IPS-NIHi11 (cell line): ENCODE data around the gene GFRA3.

Source experiments
- DNase-seq: peaks from one replicate; pipeline ENCODE4 v3.0.0; 2012; ENCODE audit warnings: mixed read lengths, low spot score

Gene GFRA3

DNA sequence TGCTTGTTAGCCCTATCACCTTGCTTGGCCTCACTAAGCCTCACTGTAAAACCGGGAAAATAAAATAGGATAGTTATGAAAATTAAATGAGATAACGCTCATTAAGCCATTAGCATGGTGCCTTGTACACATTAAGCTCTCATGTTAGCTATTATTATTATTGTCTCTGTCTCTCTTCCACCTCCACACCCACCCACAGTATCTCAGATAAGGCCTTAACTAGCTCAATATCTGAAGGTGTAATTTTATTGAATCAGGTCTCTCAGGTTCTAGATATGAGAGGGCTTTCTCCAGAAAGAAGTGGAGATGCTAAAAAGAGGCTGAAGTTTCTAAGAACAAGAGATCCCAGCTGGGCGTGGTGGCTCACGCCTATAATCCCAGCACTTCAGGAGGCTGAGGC, 27.6 kb downstream of the GFRA3 start:
- no peak for DNase-seq

DNA sequence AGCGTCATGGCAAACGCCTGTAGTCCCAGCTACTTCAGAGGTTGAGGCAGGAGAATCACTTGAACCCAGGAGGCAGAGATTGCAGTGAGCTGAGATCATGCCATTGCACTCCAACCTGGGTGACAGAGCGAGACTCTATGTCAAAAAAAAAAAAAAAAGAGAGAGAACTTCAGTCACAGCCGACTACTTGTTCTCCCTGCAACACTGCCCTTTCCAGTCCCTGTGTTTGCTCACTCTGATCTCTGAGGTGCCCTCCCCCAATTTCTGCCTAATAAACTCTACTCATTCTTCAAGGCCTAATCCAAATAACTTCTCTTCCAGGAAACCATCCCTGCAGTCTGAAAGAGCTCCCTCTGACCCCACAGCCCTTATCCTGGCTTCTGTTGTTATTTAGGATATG, 28.1 kb downstream of the GFRA3 start:
- DNase-seq: no peak

DNA sequence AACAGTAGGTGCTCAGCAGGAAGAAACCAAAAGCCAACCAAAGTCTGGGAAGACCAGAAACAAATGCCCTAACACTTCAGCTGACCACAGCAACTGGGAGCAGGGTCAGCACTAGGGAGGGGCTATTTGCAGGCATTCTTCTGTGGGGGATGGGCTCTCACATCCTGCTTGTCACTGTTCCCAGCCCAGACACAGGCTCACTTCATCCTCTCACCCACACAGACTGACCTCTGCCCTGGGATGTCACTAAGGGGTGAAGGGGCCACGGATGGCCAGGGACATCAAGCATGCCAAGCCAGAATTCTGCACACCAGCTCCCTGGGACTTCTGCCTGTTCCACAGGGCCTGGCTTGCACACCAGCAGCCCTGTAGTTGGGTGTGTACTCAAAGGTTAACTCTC, 28.7 kb downstream of the GFRA3 start:
- DNase-seq: peak; percentile 81

DNA sequence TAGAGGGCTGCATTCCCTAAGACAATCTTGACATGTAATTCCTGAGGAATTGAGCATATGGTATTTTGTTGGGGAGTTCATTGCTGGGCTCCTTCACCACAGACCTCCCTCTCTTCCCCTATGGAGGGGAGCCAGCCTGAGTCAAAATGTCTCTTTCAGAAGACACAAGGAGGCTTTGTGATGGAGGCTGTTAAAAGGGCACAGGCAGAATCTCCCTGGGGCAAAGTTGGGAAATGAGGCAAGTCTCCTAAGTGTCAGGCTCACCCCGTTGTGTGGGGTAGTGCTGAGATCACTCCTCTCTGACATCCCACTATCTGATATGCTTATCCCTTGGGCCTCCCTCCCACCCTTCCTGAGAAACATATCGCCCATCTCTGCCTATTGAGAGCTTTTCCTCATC, 30.6 kb downstream of the GFRA3 start:
- no peak for DNase-seq

DNA sequence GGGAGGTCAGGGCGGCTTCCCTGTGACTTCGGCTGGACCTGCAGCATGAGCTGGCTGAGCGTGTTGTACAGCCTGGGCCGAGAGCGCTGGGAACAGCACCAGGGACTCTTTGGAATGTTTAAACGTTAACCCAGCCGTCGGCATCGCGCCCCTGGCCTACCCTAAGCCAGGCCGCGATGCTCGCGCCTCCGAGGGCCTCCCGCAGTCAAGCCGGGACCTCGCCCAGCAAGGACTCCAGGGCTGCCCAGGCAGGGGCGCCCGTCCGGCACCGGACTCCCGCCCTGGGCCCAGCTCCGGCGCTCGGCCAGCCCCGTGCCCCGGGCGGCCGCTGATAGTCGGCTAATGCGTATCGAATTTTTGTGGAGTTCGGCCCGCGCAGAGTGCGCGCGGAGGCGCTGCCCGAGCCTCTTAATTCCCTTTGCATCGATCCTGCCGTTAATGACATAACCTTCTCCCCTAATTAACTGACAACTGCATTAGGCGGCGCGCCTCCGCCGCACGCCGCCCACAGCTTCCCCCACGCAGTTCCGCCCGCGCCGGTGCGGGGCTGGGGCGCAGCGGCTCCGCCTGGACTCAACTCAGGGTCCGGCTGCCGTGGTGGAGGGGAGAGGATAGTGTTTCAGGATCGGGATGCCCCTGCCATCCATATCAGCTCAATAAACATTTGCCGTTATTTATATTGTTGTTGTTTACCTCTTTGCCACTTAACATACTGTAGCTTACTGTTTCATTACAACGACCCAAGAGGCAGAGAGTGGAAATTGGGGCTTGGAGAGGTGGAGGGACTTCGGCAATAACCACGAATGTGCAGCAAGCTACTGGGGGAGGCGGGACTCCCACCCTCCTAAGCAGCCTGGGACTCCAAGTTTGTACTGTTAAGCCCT, 32.5 kb downstream of the GFRA3 start:
- DNase-seq: peak; percentile 79

DNA sequence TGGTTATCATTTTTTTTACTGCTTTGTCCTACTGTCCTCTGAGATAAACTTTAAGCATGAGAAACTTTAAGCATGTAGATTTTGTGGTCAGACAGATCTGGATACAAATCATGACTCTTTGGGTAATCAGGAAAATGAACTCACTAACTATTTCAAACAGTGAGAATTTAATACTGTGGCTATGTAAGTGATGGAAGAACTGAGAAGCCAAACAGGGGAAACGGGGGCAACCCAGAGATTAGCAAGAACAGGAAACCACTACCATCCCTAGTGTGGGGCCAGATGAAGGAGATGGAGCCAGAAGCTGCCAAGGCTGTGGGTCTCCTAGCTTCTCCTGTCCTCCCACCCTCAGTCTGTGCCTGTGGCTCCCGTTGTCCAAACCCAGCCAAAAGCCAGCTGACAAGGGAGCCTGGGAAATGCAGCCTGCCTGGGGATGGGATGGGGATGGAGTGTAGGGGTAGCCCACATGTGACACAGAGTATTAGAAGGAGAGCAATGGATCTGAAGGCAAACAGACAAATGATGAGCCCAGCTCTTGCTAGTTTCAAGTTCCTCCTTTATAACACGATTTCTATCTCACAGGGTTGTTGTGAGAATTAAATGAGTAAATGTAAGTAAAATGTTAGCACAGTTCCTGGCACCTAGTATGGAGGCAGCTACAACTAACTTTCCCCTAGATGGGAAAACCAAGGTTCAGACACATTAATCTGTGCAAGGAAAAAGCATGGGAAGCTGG, 33.6 kb downstream of the GFRA3 start:
- no peak for DNase-seq

DNA sequence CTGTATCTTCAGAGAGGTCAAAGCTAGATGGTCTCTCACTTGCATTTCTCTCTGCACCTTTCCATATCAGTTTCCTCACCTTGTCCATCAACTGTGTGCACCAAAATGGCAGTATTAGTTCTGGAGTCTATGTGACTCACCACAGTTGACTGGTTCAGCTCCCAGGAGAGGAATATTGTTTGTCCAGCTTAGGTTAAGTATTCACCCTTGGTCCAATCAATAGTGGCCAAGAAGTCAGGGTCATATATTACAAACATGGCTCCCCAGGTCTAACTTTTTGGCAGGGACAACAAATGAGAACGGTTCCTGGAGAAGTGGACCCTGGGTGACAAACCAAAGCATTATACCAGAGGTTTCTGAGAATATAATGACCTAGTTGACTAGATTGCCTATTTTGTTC, 36.4 kb downstream of the GFRA3 start:
- no peak for DNase-seq

DNA sequence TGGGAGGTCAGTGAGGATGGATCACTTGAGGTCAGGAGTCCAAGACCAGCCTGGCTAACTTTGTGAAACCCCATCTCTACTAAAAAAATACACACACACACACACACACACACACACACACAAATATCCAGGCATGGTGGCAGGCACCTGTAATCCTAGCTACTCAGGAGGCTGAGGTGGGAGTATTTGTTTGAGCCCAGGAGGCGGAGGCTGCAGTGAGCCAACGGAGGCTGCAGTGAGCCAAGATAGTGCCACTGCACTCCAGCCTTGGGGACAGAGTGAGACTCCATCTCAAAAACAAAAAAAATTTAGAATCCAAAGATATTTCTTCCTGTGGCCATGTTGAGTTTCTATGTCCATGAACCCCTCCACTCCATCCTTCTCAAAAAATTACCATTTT, 39.8 kb downstream of the GFRA3 start:
- no peak for DNase-seq

DNA sequence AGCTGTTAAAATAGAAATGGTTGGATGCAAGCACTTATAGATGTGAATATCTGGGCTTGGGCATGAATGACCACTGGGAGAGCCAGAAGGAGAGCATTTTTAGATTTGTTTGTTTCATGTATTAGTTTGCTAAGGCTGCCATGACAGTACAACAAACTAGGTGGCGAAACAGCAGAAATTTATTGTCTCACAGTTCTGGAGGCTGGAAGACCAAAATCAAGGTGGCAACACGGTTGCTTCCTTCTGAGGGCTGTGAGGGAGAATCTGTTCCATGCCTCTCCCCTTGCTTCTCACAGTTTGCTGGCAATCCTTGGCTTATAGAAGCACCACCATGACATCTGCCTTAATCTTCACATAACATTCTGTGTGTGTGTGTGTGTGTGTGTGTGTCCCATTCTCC, 41.1 kb downstream of the GFRA3 start:
- DNase-seq: no peak

DNA sequence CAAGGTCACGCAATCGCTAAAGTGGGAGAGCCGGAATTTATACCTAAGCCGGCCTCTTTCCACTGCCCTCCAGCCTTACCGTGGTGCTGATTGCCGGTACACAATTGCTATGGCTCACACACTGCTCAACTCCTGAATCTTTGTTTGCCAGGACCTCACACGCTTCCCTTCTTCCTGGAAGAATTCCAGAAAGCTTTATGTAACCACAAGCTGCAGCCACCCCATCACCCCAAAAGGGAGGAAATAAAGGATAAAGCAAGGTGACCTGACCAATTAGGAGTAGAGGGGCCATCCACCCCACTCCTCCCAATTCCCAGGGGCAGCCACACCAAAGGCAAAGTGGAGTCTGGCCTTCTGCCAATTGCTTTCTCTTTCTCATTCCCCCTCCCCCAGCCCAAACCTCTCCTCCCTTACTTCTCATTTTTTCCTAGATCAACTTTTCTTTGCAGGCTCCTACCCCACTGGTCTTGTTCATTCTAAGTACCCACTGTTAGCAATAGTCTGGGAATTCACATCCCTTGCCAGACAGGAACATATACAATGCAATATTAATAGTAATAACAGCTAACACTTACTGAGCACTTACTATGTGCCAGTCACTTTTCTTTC, 43.3 kb downstream of the GFRA3 start:
- no peak for DNase-seq

DNA sequence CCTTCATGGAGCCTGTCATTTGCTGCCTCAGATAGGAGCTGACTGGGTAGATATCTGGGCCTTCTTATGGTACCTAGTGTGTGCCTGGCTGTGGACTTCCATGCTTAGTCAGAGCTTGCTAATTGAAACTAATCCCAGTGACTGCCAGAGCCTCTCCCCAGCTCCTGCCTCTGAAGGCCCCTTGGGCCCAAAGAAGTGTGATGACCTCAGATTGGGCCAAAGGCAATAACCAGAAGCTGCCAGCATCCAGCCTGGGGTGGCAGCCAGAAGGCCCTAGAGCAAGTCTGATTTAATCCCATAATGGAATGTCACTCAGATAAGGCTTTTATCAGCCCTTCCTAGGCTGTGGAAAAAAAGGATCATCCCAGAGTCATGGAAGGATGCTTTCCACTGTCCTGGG, 44.2 kb downstream of the GFRA3 start:
- no peak for DNase-seq

DNA sequence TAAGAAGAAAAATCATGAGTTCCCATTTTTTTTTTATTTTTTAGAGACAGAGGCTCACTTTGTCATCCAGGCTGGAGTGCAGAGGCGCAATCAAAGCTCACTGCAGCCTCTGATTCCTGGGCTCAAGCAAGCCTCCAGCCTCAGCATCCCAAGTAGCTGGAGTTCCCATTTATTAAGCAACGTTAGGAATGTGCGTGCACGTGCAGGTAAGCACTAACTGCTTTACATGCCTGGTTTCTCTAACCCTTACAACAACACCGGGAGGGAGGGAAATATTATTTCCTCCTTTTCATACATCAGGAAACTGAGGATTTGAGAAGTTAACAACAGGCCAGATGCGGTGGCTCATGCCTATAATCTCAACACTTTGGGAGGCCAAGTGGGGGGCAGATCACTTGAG, 45.0 kb downstream of the GFRA3 start:
- no peak for DNase-seq

DNA sequence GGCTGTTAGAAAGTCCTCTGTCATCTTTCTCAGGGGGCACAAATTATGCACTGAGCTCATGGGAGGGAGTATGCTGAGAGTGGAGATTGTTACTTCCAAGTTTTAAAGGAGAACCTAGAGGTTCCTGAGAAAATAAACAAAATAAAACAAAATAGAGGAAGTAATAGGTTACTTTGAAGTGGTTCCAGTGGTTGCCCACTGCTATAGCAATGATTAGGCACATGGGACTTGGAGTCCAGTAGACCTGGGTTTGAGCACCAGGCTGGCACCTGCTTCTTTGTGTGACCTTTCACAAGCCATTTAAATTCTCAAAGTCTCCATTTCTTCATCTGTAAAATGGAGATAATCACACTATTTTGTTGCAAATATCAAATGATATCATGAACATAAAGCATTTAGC, 47.5 kb downstream of the GFRA3 start:
- DNase-seq: no peak

DNA sequence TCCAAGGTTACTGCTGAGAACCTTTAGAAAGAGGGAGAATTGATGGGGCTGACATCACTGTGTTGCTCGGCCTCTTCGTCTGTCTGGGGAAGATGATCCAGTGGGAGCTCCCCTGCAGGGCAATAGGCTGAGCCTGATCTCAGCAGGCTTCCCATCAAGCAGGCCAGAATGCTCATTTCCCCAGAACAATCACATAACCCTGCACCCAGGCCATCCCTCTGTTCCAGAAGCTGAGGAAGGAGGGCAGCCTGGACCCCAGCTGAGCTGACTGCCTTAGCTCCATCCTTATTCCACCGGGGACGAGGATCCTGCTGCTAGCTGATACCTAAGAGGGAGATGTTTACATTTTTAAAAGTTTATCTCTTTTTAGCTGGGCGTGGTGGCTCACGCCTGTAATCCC, 49.7 kb downstream of the GFRA3 start:
- DNase-seq: no peak

DNA sequence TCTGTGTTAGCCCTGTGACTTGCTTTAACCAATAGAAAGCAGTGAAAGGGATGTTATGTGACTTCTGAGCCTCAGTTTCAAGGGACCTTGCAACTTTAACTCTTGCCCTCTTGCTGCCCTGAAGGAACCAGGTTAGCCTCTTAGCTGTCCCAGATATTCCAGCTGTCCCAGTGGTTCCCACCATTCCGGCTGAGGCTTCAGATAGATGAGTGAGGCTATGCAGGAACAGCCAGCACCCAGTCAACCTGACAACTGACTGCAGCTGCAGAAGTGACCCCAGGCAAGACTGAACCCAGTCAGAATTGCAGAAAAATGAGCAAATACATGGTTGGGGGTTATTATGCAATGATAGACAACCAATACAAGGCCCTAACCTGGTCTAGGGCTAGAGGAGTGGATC, 50.9 kb downstream of the GFRA3 start:
- no peak for DNase-seq

DNA sequence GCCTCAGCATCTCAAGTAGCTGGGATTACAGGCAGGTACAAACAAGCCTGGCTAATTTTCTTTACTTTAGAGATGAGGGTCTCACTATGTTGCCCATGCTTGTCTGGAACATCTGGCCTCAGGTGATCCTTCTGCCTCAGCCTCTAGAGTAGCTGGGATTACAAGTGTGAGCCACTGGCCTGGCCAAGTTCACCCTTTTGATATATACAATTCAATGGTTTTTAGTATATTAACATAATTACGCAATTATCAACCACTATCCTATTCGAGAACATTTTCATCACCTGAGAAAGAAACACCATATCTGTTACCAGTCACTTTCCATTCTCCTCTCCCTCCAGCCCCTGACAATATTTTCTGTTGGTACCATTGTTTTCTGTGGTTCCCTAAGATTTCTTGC, 57.6 kb downstream of the GFRA3 start:
- no peak for DNase-seq

DNA sequence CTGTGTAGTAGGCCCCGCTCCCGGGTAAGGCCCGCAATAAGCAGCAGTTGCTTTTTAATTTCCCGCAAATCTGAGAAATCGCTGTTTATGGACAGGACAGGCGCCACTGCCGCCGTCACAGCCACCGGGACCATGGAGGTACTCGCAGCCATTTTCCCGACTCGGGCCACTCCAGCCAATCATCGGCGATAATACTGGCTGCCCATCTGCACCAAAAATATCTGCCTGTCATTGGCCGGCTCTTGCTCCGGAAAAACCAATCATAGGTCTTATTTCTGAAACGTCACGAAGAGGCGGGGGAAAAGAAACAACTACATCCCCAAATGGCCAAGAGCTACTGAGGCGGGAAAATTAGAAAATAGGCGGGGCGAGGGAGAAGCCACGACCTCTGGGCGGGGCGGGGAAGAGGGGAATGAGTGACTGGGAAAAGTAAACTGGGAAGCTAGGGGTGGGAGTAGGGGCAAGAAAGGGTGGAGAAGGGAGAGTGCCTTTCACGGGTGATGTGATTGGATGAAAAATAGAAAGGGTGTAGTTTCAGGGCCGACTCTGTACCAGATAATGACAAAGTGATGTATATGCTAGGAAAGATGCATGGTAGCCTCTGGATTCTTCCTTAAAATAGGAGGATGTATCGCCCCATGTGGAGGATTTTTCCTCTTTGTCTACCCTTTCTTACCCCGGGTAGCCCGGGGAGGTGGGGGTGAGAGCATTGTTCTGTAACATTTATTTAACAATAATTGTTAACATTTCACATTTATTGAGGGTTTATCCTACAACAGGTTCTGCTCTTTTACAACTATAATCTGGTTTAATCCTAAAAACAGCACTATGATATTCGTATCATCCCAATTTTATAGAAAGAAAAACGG, 61.0 kb downstream of the GFRA3 start, which contains the start of gene CDC23:
CDC23 (minus strand) TSS at position 163 of the 869 bp plus-strand sequence; CDS start at position 152, 11 bp downstream.
- DNase-seq: peak; percentile 97

DNA sequence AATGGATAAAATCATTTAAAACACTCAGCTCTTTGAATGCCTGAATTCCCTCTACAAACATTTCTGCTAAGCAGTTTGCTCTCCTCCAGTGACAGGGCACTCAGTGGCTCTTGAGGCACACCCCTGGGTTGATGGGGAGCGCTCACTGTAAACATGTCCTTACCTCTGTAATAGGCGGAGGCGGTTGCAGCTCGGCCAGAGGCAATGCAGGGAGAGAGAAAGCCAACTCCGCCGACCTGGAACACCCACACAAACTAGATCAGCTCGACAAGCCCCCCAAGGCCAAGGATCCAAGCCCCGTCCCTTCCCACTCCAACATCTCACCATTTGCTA, 61.6 kb downstream of the GFRA3 start:
- peak; percentile 12 for DNase-seq

DNA sequence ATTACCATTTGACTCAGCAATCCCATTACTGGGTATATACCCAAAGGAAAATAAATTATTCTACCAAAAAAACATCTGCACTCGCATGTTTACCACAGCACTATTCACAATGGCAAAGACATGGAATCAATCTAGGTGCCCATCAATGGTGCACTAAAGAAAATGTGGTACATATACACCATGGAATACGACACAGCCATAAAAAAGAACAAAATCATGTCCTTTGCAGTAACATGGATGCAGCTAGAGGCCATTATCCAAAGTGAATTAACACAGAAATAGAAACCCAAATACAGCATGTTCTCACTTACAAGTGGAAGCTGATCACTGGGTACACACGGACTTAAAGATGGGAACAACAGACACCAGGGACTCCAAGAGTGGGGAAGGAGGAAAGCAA, 63.4 kb downstream of the GFRA3 start:
- no peak for DNase-seq
